ENCODE data around the gene SPOCK3.

DNA sequence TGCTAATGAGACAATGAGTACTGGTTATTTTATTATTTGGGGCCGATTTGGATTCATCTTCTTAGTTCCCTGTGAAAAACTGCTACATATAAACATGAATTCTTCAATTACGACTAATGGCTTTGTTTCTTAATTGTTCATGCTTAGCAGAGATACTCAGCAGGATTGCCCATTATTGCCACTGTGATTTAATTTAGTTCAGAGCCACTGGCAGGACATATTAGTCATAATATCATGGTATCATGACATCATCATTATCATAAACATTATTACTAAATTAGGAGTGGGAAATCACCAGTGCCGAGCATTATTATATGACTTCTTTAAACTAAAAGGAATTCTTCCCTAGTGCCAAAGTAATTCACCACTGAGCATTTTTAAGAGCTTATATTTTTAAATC is 201.4 kb downstream of the SPOCK3 start:
- TF ChIP-seq, protein P1, sequence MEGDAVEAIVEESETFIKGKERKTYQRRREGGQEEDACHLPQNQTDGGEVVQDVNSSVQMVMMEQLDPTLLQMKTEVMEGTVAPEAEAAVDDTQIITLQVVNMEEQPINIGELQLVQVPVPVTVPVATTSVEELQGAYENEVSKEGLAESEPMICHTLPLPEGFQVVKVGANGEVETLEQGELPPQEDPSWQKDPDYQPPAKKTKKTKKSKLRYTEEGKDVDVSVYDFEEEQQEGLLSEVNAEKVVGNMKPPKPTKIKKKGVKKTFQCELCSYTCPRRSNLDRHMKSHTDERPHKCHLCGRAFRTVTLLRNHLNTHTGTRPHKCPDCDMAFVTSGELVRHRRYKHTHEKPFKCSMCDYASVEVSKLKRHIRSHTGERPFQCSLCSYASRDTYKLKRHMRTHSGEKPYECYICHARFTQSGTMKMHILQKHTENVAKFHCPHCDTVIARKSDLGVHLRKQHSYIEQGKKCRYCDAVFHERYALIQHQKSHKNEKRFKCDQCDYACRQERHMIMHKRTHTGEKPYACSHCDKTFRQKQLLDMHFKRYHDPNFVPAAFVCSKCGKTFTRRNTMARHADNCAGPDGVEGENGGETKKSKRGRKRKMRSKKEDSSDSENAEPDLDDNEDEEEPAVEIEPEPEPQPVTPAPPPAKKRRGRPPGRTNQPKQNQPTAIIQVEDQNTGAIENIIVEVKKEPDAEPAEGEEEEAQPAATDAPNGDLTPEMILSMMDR (conservative IDR thresholded peaks at IDR 0.05; ENCODE audit: low read depth in 2 of 2), result no peak
- TF ChIP-seq EZH2 (IDR thresholded peaks at IDR 0.05; ENCODE audit: low read depth, unreplicated experiment) (no peak), STAT1 (IDR thresholded peaks at IDR 0.05; ENCODE audit: unreplicated experiment) (no peak), REST (IDR thresholded peaks at IDR 0.05; ENCODE audit: unreplicated experiment) (no peak), ZNF331 (CRISPR knock-in tag; IDR thresholded peaks at IDR 0.05; ENCODE audit: low read depth) (no peak), POLR2AphosphoS5 (IDR thresholded peaks at IDR 0.05; ENCODE audit: low read depth) (no peak), EZH2phosphoT487 (IDR thresholded peaks at IDR 0.05; ENCODE audit: unreplicated experiment) (no peak), JUNB (IDR thresholded peaks at IDR 0.05; ENCODE audit: unreplicated experiment) (no peak), ZNF462 (CRISPR knock-in tag; IDR thresholded peaks at IDR 0.05) (no peak), CREB1 (CRISPR knock-in tag; IDR thresholded peaks at IDR 0.05; ENCODE audit: low read depth) (no peak), NANOG (IDR thresholded peaks at IDR 0.05; ENCODE audit: borderline replicate concordance) (no peak), ZNF114 (CRISPR knock-in tag; IDR thresholded peaks at IDR 0.05) (no peak)

All from GM23338 (cell line).